GM18519 (cell line): Measurements from ENCODE around the gene PRR7.
"Not testable (repeated sequence)": the region's sequence is repeated elsewhere in the genome, so short reads cannot be mapped to it uniquely, and the experiment has no call there.

Source experiments
- ATAC-seq: cut with Tn5 transposase; IDR thresholded peaks from one replicate; pipeline ENCODE4 v1.9.1; 2021; ENCODE audit warnings: mild to moderate bottlenecking, moderate library complexity; ENCODE audit not compliant: unreplicated experiment, low FRiP score

Gene PRR7

GRCh38 chr5:177478711-177479646 is 32.4 kb downstream of the PRR7 start:
- no peak for ATAC-seq

- ATAC-seq, result no peak
These were observed 33.2 kb downstream of the PRR7 start for GRCh38 chr5:177479774-177480173.

- no peak for ATAC-seq
These were observed 35.8 kb downstream of the PRR7 start for GRCh38 chr5:177482359-177482795.

GRCh38 chr5:177483042-177483441 is 36.4 kb downstream of the PRR7 start:
- no peak for ATAC-seq

- ATAC-seq, result no peak
These were observed 37.6 kb downstream of the PRR7 start for GRCh38 chr5:177483994-177484901.

- no peak for ATAC-seq
These were observed 38.4 kb downstream of the PRR7 start for GRCh38 chr5:177484902-177485549.

- ATAC-seq, result not testable (repeated sequence)
These were observed 39.1 kb downstream of the PRR7 start for GRCh38 chr5:177485753-177486152.

- ATAC-seq, result no peak
These were observed 39.6 kb downstream of the PRR7 start for GRCh38 chr5:177486256-177486655.

- ATAC-seq, result no peak
These were observed 40.5 kb downstream of the PRR7 start for GRCh38 chr5:177487144-177487543.

- no peak for ATAC-seq
These were observed 41.4 kb downstream of the PRR7 start for GRCh38 chr5:177487975-177488374.

GRCh38 chr5:177489119-177489716 is 42.6 kb downstream of the PRR7 start:
- no peak for ATAC-seq

- no peak for ATAC-seq
These were observed 43.8 kb downstream of the PRR7 start for GRCh38 chr5:177490311-177490991.

- ATAC-seq, result no peak
These were observed 44.4 kb downstream of the PRR7 start for GRCh38 chr5:177490992-177491391.

GRCh38 chr5:177491429-177491945 is 44.9 kb downstream of the PRR7 start:
- no peak for ATAC-seq

- no peak for ATAC-seq
These were observed 45.6 kb downstream of the PRR7 start for GRCh38 chr5:177491983-177492746.

GRCh38 chr5:177492841-177493240 is 46.2 kb downstream of the PRR7 start:
- no peak for ATAC-seq

GRCh38 chr5:177493795-177494345 is 47.3 kb downstream of the PRR7 start:
- ATAC-seq, result no peak
